GM12878 (cell line): ENCODE data around the gene CDC34. TPM values are rescaled to one million over a fixed set of nuclear protein-coding genes. Genes with fewer than 3 reads are reported as not detected.

ENCODE experiments used
- ATAC-seq: fragments of 200-7000 bp; cut with Tn5 transposase; 3 replicates; pipeline ENCODE4 v1.9.1; 2020; ENCODE audit warnings: mild to moderate bottlenecking, moderate library complexity
- BruUV-seq: library from RNA; stranded (reverse); fragments of 400-500 nt; replicated peaks from 2 replicates; lab custom pipeline; 2021; lab: Mats Ljungman, UMichigan
- CTCF ChIA-PET: fragments of 300-600 bp; sonication (Branson Sonifier 250); formaldehyde crosslinking; extraction: SDS; loops from one replicate; lab custom pipeline; 2021; ENCODE audit warnings: inconsistent platforms; lab: Yijun Ruan, JAX
- POLR2A ChIA-PET: fragments of 350-600 bp; formaldehyde crosslinking; extraction: SDS; loops from one replicate; lab custom pipeline; 2021; ENCODE audit warnings: inconsistent platforms; lab: Charles Lee
- RAD21 ChIA-PET: fragments of 300-600 bp; sonication (Branson Sonifier 250); formaldehyde crosslinking; loops from one replicate; lab custom pipeline; 2023; ENCODE audit warnings: antibody characterized with exemption; ENCODE audit not compliant: unreplicated experiment; lab: Charles Lee
- SMC1A ChIA-PET: fragments of 300-600 bp; sonication (Branson Sonifier 250); formaldehyde crosslinking; loops from one replicate; lab custom pipeline; 2023; ENCODE audit not compliant: unreplicated experiment, uncharacterized antibody; lab: Charles Lee
- DNase-seq: peaks from one replicate; pipeline ENCODE4 v3.0.0-alpha.2; 2011; ENCODE audit warnings: low read depth, low spot score
- FAIRE-seq: peaks from 3 replicates; lab custom pipeline; 2011; peaks lifted over from hg19 to GRCh38; lab: Jason Lieb, UNC
- H2AFZ ChIP-seq: 2 replicates; pipeline ENCODE4 v1.6.0; 2011; ENCODE audit warnings: low read depth, low read length, control low read depth; ENCODE audit not compliant: control insufficient read depth
- H3K27ac ChIP-seq: 2 replicates; pipeline ENCODE4 v1.5.1; 2011; ENCODE audit warnings: control low read depth; ENCODE audit not compliant: control insufficient read depth, insufficient read depth
- H3K27me3 ChIP-seq, 2 experiments: replicated peaks in 1 of 2; 2 replicates each; pipeline versions ENCODE4 v1.6.0 to v1.6.1; 2011; ENCODE audit warnings: low read length in 1 of 2; ENCODE audit not compliant: control insufficient read depth in 2 of 2, insufficient read depth in 2 of 2
- H3K36me3 ChIP-seq, 2 experiments: 2 replicates each; pipeline ENCODE4 v1.5.1; 2011; ENCODE audit warnings: low read length in 1 of 2; ENCODE audit not compliant: control insufficient read depth in 2 of 2, insufficient read depth in 2 of 2
- H3K4me1 ChIP-seq: 2 replicates; pipeline ENCODE4 v1.6.1; 2011; ENCODE audit warnings: mild to moderate bottlenecking, low read length, moderate library complexity, mixed read lengths; ENCODE audit not compliant: control insufficient read depth, insufficient read depth
- H3K4me2 ChIP-seq: 2 replicates; pipeline ENCODE4 v1.6.0; 2011; ENCODE audit warnings: control low read depth; ENCODE audit not compliant: control insufficient read depth, insufficient read depth
- H3K4me3 ChIP-seq: fragments of 200-600 bp; sonication (generic); 2 replicates; pipeline ENCODE4 v1.5.1; 2016
- H3K79me2 ChIP-seq: 2 replicates; pipeline ENCODE4 v1.6.0; 2011; ENCODE audit warnings: low read length; ENCODE audit not compliant: control insufficient read depth, insufficient read depth
- H3K9ac ChIP-seq: 2 replicates; pipeline ENCODE4 v1.8.0; 2011; ENCODE audit warnings: low read length, control low read depth, mixed read lengths; ENCODE audit not compliant: control insufficient read depth, insufficient read depth
- H3K9me3 ChIP-seq: replicated peaks from 3 replicates; pipeline ENCODE4 v1.5.1; 2011; ENCODE audit warnings: mild to moderate bottlenecking, low read length; ENCODE audit not compliant: control insufficient read depth, insufficient read depth
- H4K20me1 ChIP-seq: 2 replicates; pipeline ENCODE4 v1.6.0; 2011; ENCODE audit not compliant: control insufficient read depth, insufficient read depth
- DPF2 ChIP-seq: fragments of 450-650 bp; IDR thresholded peaks from 2 replicates; pipeline ENCODE4 v1.6.1; 2017; ENCODE audit warnings: mild to moderate bottlenecking
- EED ChIP-seq: sonication (generic); IDR thresholded peaks from 2 replicates; pipeline ENCODE4 v1.6.1; 2016; ENCODE audit warnings: antibody characterized with exemption, low read depth
- ELK1 ChIP-seq: IDR thresholded peaks from 2 replicates; pipeline ENCODE4 v1.6.1; 2012; ENCODE audit warnings: low read depth, low read length, improper control_type of control experiment
- ETV6 ChIP-seq, 2 experiments: fragments of 450-650 bp in 1 of 2; IDR thresholded peaks in 1 of 2; conservative IDR thresholded peaks in 1 of 2; 2 replicates each; pipeline ENCODE4 v1.6.1; 2014; ENCODE audit warnings: antibody characterized with exemption in 1 of 2, borderline replicate concordance in 1 of 2, low read depth in 1 of 2, mild to moderate bottlenecking in 1 of 2, moderate library complexity in 1 of 2
- HDGF ChIP-seq: fragments of 450-650 bp; IDR thresholded peaks from 2 replicates; pipeline ENCODE4 v1.6.1; 2016; ENCODE audit warnings: antibody characterized with exemption
- KAT2A ChIP-seq: conservative IDR thresholded peaks from 2 replicates; pipeline ENCODE4 v1.6.1; 2011; ENCODE audit warnings: low read depth, low read length; ENCODE audit not compliant: control insufficient read depth
- MTA2 ChIP-seq: fragments of 450-650 bp; IDR thresholded peaks from 2 replicates; pipeline ENCODE4 v1.6.1; 2016; ENCODE audit warnings: low read depth, mild to moderate bottlenecking, moderate library complexity
- MYB ChIP-seq: fragments of 150-350 bp; IDR thresholded peaks from 2 replicates; pipeline ENCODE4 v1.6.1; 2014; ENCODE audit warnings: mild to moderate bottlenecking, low read depth, low read length, borderline replicate concordance
- RFX5 ChIP-seq: IDR thresholded peaks from 2 replicates; pipeline ENCODE4 v1.6.1; 2011; ENCODE audit warnings: low read depth, low read length, improper control_type of control experiment
- SREBF1 ChIP-seq: IDR thresholded peaks from 2 replicates; pipeline ENCODE4 v1.6.1; 2012; ENCODE audit warnings: mild to moderate bottlenecking, low read length
- TAF1 ChIP-seq: IDR thresholded peaks from 2 replicates; pipeline ENCODE4 v1.6.1; 2011; ENCODE audit warnings: mild to moderate bottlenecking, low read depth, low read length, borderline replicate concordance
- WGBS: methylation state at CpG from one replicate; pipeline ENCODE4 v1.1.6; 2016; ENCODE audit warnings: low lambda C conversion rate; ENCODE audit not compliant: insufficient replicate concordance, insufficient coverage; ENCODE audit errors: missing lambda C conversion rate; 5-methylcytosine and 5-hydroxymethylcytosine counted together
- in situ Hi-C: fragments of 300-500 bp; cut with MboI; formaldehyde crosslinking; loops from 9 replicates; pipeline ENCODE4 v1.14.3; 2018; ENCODE audit warnings: mixed read lengths
- intact Hi-C: fragments of 100-400 bp; cut with micrococcal nuclease; formaldehyde crosslinking; loops from one replicate; pipeline ENCODE4 v1.14.2; 2022; ENCODE audit not compliant: unreplicated experiment
- polyA plus RNA-seq, 11 experiments: library from polyadenylated mRNA; depleted of rRNA in 4 of 11; unstranded in 6 of 11; stranded (reverse) in 5 of 11; fragments of >200 nt; fragmentation: Nextera tagmentation in 4 of 11; fragmentation: Illumina TruSeq in 1 of 11; extraction: Ambion mirVana in 4 of 11; extraction: Trizol in 1 of 11; gene quantifications; 1 replicate in 1 of 11; 2 replicates in 10 of 11; pipeline versions ENCODE4 v1.2.1 to v1.2.3, GENCODE V29; 2011 to 2016; ENCODE audit warnings: inconsistent platforms in 2 of 11, missing spikeins in 2 of 11, low read depth in 1 of 11
- total RNA-seq, 4 experiments: library from RNA; depleted of rRNA in 3 of 4; stranded (reverse); fragments of >200 nt in 3 of 4; fragmentation: Illumina TruSeq in 1 of 4; extraction: Trizol in 1 of 4; gene quantifications; 2 replicates each; pipeline versions ENCODE4 v1.2.1 to v1.2.3, GENCODE V29; 2013 to 2021
- TF ChIP-seq, protein P1 (sequence below): fragments of 450-650 bp; formaldehyde crosslinking; IDR thresholded peaks from 2 replicates; pipeline ENCODE4 v1.4.0; 2022; ENCODE audit warnings: mild to moderate bottlenecking, moderate library complexity
- TF ChIP-seq, protein P2 (sequence below): fragments of 450-650 bp; IDR thresholded peaks from 2 replicates; pipeline ENCODE4 v1.6.1; 2017; ENCODE audit warnings: mild to moderate bottlenecking
- TF ChIP-seq, protein P3 (sequence below): IDR thresholded peaks from 2 replicates; pipeline ENCODE4 v1.6.1; 2012; ENCODE audit warnings: low read length, inconsistent platforms

CDC34 gene
- total and polyA plus RNA-seq, 10 of the 15 experiments (the other 5 are each of a cell fraction or from before 2014, with no cell fraction given), result 0.31 to 48.9 (median 28.5) TPM

DNA sequence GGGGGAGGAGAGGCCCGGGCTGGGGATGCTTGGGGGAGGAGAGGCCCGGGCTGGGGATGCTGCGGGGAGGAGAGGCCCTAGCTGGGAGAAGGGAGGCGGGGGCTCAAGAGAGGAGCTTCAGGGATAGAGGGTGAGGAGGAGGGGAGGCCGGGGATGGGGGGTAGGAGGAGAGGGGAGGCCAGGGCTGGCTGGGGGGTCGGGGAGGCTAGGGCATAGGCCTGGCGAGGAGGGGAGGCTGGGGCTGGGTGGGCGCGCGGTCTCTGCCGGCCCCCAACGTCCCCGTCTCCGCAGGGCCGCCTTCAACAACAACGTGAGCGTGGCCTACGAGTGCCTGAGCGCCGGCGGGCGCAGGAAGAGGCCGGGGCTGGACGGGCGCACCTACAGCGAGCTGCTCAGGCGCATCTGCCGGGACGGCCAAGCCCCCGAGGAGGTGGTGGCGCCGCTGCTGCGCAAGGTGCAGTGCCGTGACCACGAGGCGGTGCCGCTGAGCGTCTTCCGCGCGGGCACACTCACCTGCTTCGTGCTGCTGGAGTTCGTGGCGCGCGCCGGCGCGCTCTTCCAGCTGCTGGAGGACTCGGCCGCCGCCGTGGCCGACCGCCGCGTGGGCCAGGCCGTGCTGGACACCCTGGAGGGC lies 12.8 kb upstream of the CDC34 start (continued):
- TF ChIP-seq, protein P1, sequence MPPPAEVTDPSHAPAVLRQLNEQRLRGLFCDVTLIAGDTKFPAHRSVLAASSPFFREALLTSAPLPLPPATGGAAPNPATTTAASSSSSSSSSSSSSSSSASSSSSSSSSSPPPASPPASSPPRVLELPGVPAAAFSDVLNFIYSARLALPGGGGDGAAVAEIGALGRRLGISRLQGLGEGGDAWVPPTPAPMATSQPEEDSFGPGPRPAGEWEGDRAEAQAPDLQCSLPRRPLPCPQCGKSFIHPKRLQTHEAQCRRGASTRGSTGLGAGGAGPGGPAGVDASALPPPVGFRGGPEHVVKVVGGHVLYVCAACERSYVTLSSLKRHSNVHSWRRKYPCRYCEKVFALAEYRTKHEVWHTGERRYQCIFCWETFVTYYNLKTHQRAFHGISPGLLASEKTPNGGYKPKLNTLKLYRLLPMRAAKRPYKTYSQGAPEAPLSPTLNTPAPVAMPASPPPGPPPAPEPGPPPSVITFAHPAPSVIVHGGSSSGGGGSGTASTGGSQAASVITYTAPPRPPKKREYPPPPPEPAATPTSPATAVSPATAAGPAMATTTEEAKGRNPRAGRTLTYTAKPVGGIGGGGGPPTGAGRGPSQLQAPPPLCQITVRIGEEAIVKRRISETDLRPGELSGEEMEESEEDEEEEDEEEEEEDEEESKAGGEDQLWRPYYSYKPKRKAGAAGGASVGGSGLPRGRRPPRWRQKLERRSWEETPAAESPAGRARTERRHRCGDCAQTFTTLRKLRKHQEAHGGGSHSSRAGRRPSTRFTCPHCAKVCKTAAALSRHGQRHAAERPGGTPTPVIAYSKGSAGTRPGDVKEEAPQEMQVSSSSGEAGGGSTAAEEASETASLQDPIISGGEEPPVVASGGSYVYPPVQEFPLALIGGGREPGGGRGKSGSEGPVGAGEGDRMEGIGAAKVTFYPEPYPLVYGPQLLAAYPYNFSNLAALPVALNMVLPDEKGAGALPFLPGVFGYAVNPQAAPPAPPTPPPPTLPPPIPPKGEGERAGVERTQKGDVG, result no peak
- no peak for TF ChIP-seq KAT2A

- ChIA-PET POLR2A (no interaction called here), CTCF (no interaction called here)
- no TSS peak for BruUV-seq
Measured at GRCh38 chr19:519449-519865, 12.1 kb upstream of the CDC34 start.

More at GRCh38 chr19:519449-519865, 12.1 kb upstream of the CDC34 start:
- Histone ChIP-seq H3K4me1 (no peaks in the 10 kb centered on the region), H3K36me3 (no peaks in the 10 kb centered on the region), H3K9me3 (no peaks in the 10 kb centered on the region), H4K20me1 (no peaks in the 10 kb centered on the region; the same call in 1 of the 2 replicates), H3K4me3 (no peak overlapping the region), H3K9ac (no peak overlapping the region), H3K27ac (no peak overlapping the region), H2AFZ (no peak overlapping the region), H3K79me2 (no peaks in the 10 kb centered on the region), H3K4me2 (no peak overlapping the region), H3K27me3 (no peaks in the 10 kb centered on the region)
- WGBS, result 97% methylated on average over 34 of the region's 45 CpGs
- RAD21 ChIA-PET, result no interaction called here
- no peak for FAIRE-seq
- no peak for ATAC-seq
- in situ Hi-C loops (no loop called here), intact Hi-C loops (no loop called here)
- DNase-seq, result no peak
- TF ChIP-seq RFX5, result no peak
- no peak for TF ChIP-seq MTA2
- no peak for TF ChIP-seq ETV6 (conservative IDR thresholded peaks at IDR 0.05 in 1 of 2, IDR thresholded peaks at IDR 0.05 in 1 of 2; ENCODE audit: borderline replicate concordance in 1 of 2, low read depth in 1 of 2)
- no peak for TF ChIP-seq TAF1
- TF ChIP-seq SREBF1, result no peak
- TF ChIP-seq DPF2, result no peak
- TF ChIP-seq, protein P2, sequence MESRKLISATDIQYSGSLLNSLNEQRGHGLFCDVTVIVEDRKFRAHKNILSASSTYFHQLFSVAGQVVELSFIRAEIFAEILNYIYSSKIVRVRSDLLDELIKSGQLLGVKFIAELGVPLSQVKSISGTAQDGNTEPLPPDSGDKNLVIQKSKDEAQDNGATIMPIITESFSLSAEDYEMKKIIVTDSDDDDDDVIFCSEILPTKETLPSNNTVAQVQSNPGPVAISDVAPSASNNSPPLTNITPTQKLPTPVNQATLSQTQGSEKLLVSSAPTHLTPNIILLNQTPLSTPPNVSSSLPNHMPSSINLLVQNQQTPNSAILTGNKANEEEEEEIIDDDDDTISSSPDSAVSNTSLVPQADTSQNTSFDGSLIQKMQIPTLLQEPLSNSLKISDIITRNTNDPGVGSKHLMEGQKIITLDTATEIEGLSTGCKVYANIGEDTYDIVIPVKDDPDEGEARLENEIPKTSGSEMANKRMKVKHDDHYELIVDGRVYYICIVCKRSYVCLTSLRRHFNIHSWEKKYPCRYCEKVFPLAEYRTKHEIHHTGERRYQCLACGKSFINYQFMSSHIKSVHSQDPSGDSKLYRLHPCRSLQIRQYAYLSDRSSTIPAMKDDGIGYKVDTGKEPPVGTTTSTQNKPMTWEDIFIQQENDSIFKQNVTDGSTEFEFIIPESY, result no peak
- no peak for TF ChIP-seq ELK1
- TF ChIP-seq HDGF, result no peak
- TF ChIP-seq EED, result no peak
- TF ChIP-seq, protein P3, sequence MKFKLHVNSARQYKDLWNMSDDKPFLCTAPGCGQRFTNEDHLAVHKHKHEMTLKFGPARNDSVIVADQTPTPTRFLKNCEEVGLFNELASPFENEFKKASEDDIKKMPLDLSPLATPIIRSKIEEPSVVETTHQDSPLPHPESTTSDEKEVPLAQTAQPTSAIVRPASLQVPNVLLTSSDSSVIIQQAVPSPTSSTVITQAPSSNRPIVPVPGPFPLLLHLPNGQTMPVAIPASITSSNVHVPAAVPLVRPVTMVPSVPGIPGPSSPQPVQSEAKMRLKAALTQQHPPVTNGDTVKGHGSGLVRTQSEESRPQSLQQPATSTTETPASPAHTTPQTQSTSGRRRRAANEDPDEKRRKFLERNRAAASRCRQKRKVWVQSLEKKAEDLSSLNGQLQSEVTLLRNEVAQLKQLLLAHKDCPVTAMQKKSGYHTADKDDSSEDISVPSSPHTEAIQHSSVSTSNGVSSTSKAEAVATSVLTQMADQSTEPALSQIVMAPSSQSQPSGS, result no peak
- no peak for TF ChIP-seq MYB
- SMC1A ChIA-PET, result no interaction called here
